ENCODE results near the gene NOTO.
A peak's percentile ranks its signal among the peaks of the same experiment; 100 is the strongest.

NOTO gene

DNA sequence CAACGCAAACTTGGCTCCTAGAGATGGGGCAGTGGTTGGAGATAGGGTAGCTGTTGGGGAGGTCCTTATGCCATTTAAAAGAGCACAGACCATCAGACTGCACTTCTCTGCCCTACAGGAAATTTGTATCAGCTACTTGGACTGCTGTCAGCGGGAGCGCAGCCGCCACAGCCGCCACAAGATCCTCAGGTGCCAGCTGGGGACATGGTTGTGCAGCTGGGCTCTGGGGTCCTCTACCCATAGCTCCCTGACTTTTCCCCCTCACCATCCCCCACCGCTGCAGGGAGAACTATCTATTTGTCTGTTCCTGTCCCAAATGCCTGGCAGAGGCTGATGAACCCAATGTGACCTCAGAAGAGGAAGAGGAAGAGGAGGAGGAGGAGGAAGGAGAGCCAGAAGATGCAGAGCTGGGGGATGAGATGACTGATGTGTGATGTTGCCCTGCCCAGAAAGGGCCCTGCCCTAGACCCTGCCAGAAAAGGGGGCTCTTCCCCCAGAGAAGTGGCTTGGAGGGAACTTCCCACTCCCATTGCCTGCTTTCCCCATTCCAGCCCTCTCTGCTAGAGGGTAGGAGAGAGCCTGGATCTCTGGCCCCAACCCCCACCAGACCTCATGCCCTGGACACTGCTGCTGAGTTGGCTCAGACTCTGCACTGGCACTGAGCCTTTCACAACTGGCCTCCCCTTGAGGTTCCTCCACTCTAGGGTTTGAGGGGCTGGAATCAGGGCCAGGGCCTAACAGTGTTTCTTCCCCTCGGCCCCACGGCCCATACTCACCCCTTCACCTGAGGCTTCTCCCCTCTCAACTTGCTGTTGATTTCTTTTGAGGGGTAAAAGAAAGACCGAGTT lies 23.4 kb downstream of the NOTO start:
- TF ChIP-seq CTCF (conservative IDR thresholded peaks at IDR 0.05; ENCODE audit: low read depth, low read length), result no peak
- DNase-seq (ENCODE audit: low read depth), result no peak
- H3K4me3 ChIP-seq (ENCODE audit: low read length), result no peak overlapping the region

DNA sequence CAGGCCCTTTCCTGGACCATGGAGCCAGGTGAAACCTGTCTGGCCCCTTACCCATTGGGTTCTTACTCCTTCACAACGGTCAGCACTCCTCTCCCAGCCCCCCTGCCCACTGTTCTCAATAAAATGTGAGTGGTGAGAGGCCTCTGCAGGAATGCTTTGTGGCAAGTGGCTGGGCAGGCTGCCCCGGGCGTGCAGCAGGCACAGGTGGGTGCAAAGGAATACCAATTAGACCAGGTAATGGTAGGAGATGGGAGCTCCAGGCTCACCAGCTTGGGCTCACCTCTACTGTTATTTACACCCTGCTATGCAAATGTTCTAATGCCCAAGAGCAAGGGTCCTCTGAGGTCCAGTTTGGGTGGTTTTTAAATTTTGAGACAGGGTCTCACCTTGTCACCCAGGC lies 24.7 kb downstream of the NOTO start:
- no peak for DNase-seq (ENCODE audit: low read depth)
- no peak overlapping the region for H3K4me3 ChIP-seq (ENCODE audit: low read length)
- TF ChIP-seq CTCF (conservative IDR thresholded peaks at IDR 0.05; ENCODE audit: low read depth, low read length), result no peak

GRCh38 chr2:73228631-73229030 lies 26.3 kb downstream of the NOTO start:
- TF ChIP-seq CTCF (conservative IDR thresholded peaks at IDR 0.05; ENCODE audit: low read depth, low read length), result no peak
- no peak for DNase-seq (ENCODE audit: low read depth)
- no peak overlapping the region for H3K4me3 ChIP-seq (ENCODE audit: low read length)

GRCh38 chr2:73232403-73233153 lies 30.2 kb downstream of the NOTO start:
- H3K4me3 ChIP-seq (ENCODE audit: low read length), result peak overlapping the region; percentile 77
- no peak for DNase-seq (ENCODE audit: low read depth)
- no peak for TF ChIP-seq CTCF (conservative IDR thresholded peaks at IDR 0.05; ENCODE audit: low read depth, low read length)

GRCh38 chr2:73233154-73233931 lies 31.0 kb downstream of the NOTO start, which contains the start of gene PRADC1:
Gene PRADC1, minus strand, starts transcription at chr2:73233239. Its CDS starts 79 bp downstream, at chr2:73233160.
- TF ChIP-seq CTCF (conservative IDR thresholded peaks at IDR 0.05; ENCODE audit: low read depth, low read length), result no peak
- DNase-seq (ENCODE audit: low read depth), result peak; percentile 99
- peak within 1 kb of the TSS; percentile 96 for H3K4me3 ChIP-seq (ENCODE audit: low read length)

- H3K4me3 ChIP-seq (ENCODE audit: low read length), result peak within 1 kb of the TSS; percentile 96
- peak; percentile 68 for DNase-seq (ENCODE audit: low read depth)
- TF ChIP-seq CTCF (conservative IDR thresholded peaks at IDR 0.05; ENCODE audit: low read depth, low read length), result no peak
Observed at GRCh38 chr2:73233932-73234832, 31.8 kb downstream of the NOTO start, which contains the start of gene CCT7. Gene CCT7, plus strand, starts transcription at chr2:73234308. Its CDS starts 71 bp downstream, at chr2:73234379.
